ENCODE measurements around the gene UST.

UST gene

GRCh38 chr6:149090937-149091336, 344.1 kb downstream of the UST start:
- H4K20me1 ChIP-seq (ENCODE audit: low read depth, low read length), result no peaks in the 10 kb centered on the region
- H3K36me3 ChIP-seq (ENCODE audit: low read length), result no peaks in the 10 kb centered on the region
- no peaks in the 10 kb centered on the region for H3K9me3 ChIP-seq (ENCODE audit: insufficient read depth, low read length)
- H3K4me2 ChIP-seq (ENCODE audit: low read depth, low read length, poor library complexity, severe bottlenecking), result no peak overlapping the region
- H2AFZ ChIP-seq (ENCODE audit: low read depth, low read length, severe bottlenecking), result no peak overlapping the region
- no peaks in the 10 kb centered on the region for H3K27me3 ChIP-seq (ENCODE audit: low read length)
- TF ChIP-seq CTCF (IDR thresholded peaks at IDR 0.05; ENCODE audit: insufficient read depth, low read length, poor library complexity, severe bottlenecking) (no peak), EZH2phosphoT487 (conservative IDR thresholded peaks at IDR 0.05; ENCODE audit: low read length) (no peak)
- no peaks in the 10 kb centered on the region for H3K79me2 ChIP-seq (ENCODE audit: insufficient read depth, low read length)
- no peak overlapping the region for H3K4me3 ChIP-seq (ENCODE audit: insufficient read depth, low read length, poor library complexity, severe bottlenecking)
- H3F3A ChIP-seq (ENCODE audit: insufficient read depth), result no peaks in the 10 kb centered on the region
- H3K9ac ChIP-seq (ENCODE audit: low read length), result no peak overlapping the region
- H3K9me2 ChIP-seq (replicated peaks; ENCODE audit: insufficient read depth, low read length), result no peaks in the 10 kb centered on the region
- no peak overlapping the region for H3K27ac ChIP-seq (ENCODE audit: low read depth, low read length)

GRCh38 chr6:149093643-149094042, 346.8 kb downstream of the UST start:
- Histone ChIP-seq H3K4me3 (ENCODE audit: insufficient read depth, low read length, poor library complexity, severe bottlenecking) (no peak overlapping the region), H3K27me3 (ENCODE audit: low read length) (no peaks in the 10 kb centered on the region), H3K4me2 (ENCODE audit: low read depth, low read length, poor library complexity, severe bottlenecking) (no peak overlapping the region), H3K27ac (ENCODE audit: low read depth, low read length) (no peak overlapping the region), H3K79me2 (ENCODE audit: insufficient read depth, low read length) (no peaks in the 10 kb centered on the region), H3K9ac (ENCODE audit: low read length) (no peak overlapping the region), H3F3A (ENCODE audit: insufficient read depth) (no peaks in the 10 kb centered on the region), H3K36me3 (ENCODE audit: low read length) (no peaks in the 10 kb centered on the region), H3K9me3 (ENCODE audit: insufficient read depth, low read length) (no peaks in the 10 kb centered on the region), H2AFZ (ENCODE audit: low read depth, low read length, severe bottlenecking) (no peak overlapping the region), H4K20me1 (ENCODE audit: low read depth, low read length) (no peaks in the 10 kb centered on the region), H3K9me2 (replicated peaks; ENCODE audit: insufficient read depth, low read length) (no peaks in the 10 kb centered on the region)
- TF ChIP-seq EZH2phosphoT487 (conservative IDR thresholded peaks at IDR 0.05; ENCODE audit: low read length) (no peak), CTCF (IDR thresholded peaks at IDR 0.05; ENCODE audit: insufficient read depth, low read length, poor library complexity, severe bottlenecking) (no peak)

- Histone ChIP-seq H3K4me2 (ENCODE audit: low read depth, low read length, poor library complexity, severe bottlenecking) (no peak overlapping the region), H3K27me3 (ENCODE audit: low read length) (no peaks in the 10 kb centered on the region), H4K20me1 (ENCODE audit: low read depth, low read length) (no peaks in the 10 kb centered on the region), H3K79me2 (ENCODE audit: insufficient read depth, low read length) (no peaks in the 10 kb centered on the region), H3K4me3 (ENCODE audit: insufficient read depth, low read length, poor library complexity, severe bottlenecking) (no peak overlapping the region), H3K9me3 (ENCODE audit: insufficient read depth, low read length) (no peaks in the 10 kb centered on the region), H3K9ac (ENCODE audit: low read length) (no peak overlapping the region), H3K9me2 (replicated peaks; ENCODE audit: insufficient read depth, low read length) (no peaks in the 10 kb centered on the region), H3F3A (ENCODE audit: insufficient read depth) (no peaks in the 10 kb centered on the region), H2AFZ (ENCODE audit: low read depth, low read length, severe bottlenecking) (no peak overlapping the region), H3K36me3 (ENCODE audit: low read length) (no peaks in the 10 kb centered on the region), H3K27ac (ENCODE audit: low read depth, low read length) (no peak overlapping the region)
- TF ChIP-seq EZH2phosphoT487 (conservative IDR thresholded peaks at IDR 0.05; ENCODE audit: low read length) (no peak), CTCF (IDR thresholded peaks at IDR 0.05; ENCODE audit: insufficient read depth, low read length, poor library complexity, severe bottlenecking) (no peak)
Measured at GRCh38 chr6:149094156-149094555, 347.3 kb downstream of the UST start.

Measured in SU-DHL-6 (cell line).